HG03442 (cell line): ENCODE results near the gene BMF.
"Not testable (repeated sequence)": the region's sequence is repeated elsewhere in the genome, so short reads cannot be mapped to it uniquely, and the experiment has no call there.

ENCODE experiments used
- ATAC-seq: cut with Tn5 transposase; IDR thresholded peaks from one replicate; pipeline ENCODE4 v1.9.1; 2021; ENCODE audit warnings: mild to moderate bottlenecking, moderate library complexity; ENCODE audit not compliant: unreplicated experiment

The BMF gene

GRCh38 chr15:40108855-40109735, at the start of gene BMF:
TSS of gene BMF (minus strand) at chr15:40108879. CDS start at chr15:40106086, 2,793 bp downstream.
- peak; percentile 67 for ATAC-seq

GRCh38 chr15:40157778-40158447, 49.2 kb upstream of the BMF start:
- ATAC-seq, result no peak

- ATAC-seq, result no peak
These were observed 46.7 kb upstream of the BMF start for GRCh38 chr15:40155270-40155910.

- not testable (repeated sequence) for ATAC-seq
These were observed 46.1 kb upstream of the BMF start for GRCh38 chr15:40154821-40155220.

- ATAC-seq, result no peak
These were observed 43.3 kb upstream of the BMF start for GRCh38 chr15:40151991-40152390.

- ATAC-seq, result no peak
These were observed 42.8 kb upstream of the BMF start for GRCh38 chr15:40151499-40151898.

GRCh38 chr15:40150163-40150925, 41.7 kb upstream of the BMF start:
- no peak for ATAC-seq

GRCh38 chr15:40149339-40149738, 40.7 kb upstream of the BMF start:
- ATAC-seq, result no peak

- no peak for ATAC-seq
These were observed 37.4 kb upstream of the BMF start for GRCh38 chr15:40146037-40146436.

GRCh38 chr15:40142428-40142827, 33.7 kb upstream of the BMF start:
- no peak for ATAC-seq

- not testable (repeated sequence) for ATAC-seq
These were observed 29.5 kb upstream of the BMF start for GRCh38 chr15:40138201-40138570.

- ATAC-seq, result no peak
These were observed 28.9 kb upstream of the BMF start for GRCh38 chr15:40137303-40138200.

GRCh38 chr15:40136470-40137302, 28.0 kb upstream of the BMF start:
- ATAC-seq, result no peak

- ATAC-seq, result not testable (repeated sequence)
These were observed 27.3 kb upstream of the BMF start for GRCh38 chr15:40135846-40136450.

- no peak for ATAC-seq
These were observed 26.2 kb upstream of the BMF start for GRCh38 chr15:40134885-40135284.

GRCh38 chr15:40133544-40133943, 24.9 kb upstream of the BMF start:
- ATAC-seq, result no peak

- ATAC-seq, result no peak
These were observed 22.3 kb upstream of the BMF start for GRCh38 chr15:40130799-40131502.

GRCh38 chr15:40130118-40130517, 21.4 kb upstream of the BMF start:
- no peak for ATAC-seq
